ENCODE data around the gene ANKRD50. TPM values are rescaled to one million over a fixed set of nuclear protein-coding genes. Genes with fewer than 3 reads are reported as not detected.

Gene ANKRD50
- total and polyA plus RNA-seq, 2 of the 13 experiments (the other 11 are each of a cell fraction or from before 2014, with no cell fraction given) = 2.4 to 4.4 TPM

DNA sequence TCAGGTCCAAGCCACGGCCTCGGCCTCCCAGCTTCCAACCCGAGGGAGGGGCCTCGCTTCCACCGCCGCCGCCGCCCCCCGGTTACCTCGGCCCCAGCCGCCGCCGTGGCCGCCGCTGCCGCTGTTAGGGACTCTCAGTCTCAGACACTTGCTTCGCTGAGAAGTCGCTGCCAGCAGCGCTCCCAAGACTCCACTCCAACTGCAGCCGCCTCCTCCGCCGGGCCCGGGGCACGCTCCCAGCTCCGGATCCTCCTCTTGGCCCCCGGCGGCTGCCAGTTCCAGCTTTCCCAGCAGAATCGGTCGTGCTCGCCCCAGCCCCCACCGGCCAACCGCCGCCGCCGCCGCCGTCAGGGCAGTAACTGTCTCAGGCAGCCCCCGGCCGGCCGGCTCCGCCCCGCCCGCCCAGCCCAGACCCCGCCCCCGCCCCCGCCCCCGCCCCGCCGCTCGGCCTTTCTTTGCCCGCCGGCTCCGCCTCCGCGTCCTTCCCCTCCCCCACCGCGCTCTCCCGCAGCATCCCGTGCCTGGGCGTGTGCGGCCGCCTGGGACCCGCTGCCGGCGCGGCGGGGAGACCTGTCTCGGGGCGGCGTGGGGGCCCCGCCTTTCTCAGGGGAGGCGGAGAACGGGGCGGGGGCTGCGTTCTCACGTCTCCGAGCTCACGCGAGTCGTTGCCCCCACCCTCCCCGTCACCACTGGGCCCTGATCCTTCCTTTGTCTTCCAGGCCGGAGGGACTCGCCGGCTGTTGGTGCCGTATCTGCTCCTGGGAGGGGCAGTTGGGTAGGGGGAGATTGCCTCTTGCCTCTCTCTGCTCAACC lies at the start of gene ANKRD50 (continued):
- TF ChIP-seq, protein P1, sequence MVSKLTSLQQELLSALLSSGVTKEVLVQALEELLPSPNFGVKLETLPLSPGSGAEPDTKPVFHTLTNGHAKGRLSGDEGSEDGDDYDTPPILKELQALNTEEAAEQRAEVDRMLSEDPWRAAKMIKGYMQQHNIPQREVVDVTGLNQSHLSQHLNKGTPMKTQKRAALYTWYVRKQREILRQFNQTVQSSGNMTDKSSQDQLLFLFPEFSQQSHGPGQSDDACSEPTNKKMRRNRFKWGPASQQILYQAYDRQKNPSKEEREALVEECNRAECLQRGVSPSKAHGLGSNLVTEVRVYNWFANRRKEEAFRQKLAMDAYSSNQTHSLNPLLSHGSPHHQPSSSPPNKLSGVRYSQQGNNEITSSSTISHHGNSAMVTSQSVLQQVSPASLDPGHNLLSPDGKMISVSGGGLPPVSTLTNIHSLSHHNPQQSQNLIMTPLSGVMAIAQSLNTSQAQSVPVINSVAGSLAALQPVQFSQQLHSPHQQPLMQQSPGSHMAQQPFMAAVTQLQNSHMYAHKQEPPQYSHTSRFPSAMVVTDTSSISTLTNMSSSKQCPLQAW (CRISPR knock-in tag; IDR thresholded peaks at IDR 0.05) = no peak
- no peak for TF ChIP-seq ZNF552 (CRISPR knock-in tag; IDR thresholded peaks at IDR 0.05; ENCODE audit: borderline replicate concordance)
- TF ChIP-seq ZNF34 (CRISPR knock-in tag; IDR thresholded peaks at IDR 0.05; ENCODE audit: borderline replicate concordance) = no peak
- no peak for TF ChIP-seq ZNF333 (CRISPR knock-in tag; IDR thresholded peaks at IDR 0.05; ENCODE audit: borderline replicate concordance)
- TF ChIP-seq KDM5A (IDR thresholded peaks at IDR 0.05; ENCODE audit: borderline replicate concordance, low read length) = peak; percentile 31; the same call in 1 of the 2 replicates
- TF ChIP-seq ZNF569 (CRISPR knock-in tag; IDR thresholded peaks at IDR 0.05; ENCODE audit: borderline replicate concordance) = no peak
- TF ChIP-seq ATM (IDR thresholded peaks at IDR 0.05; ENCODE audit: borderline replicate concordance) = no peak
- no peak for TF ChIP-seq ZNF10 (CRISPR knock-in tag; IDR thresholded peaks at IDR 0.05; ENCODE audit: borderline replicate concordance, low read depth)
- TF ChIP-seq GFI1 (CRISPR knock-in tag; IDR thresholded peaks at IDR 0.05; ENCODE audit: borderline replicate concordance) = no peak
- TF ChIP-seq, protein P2, sequence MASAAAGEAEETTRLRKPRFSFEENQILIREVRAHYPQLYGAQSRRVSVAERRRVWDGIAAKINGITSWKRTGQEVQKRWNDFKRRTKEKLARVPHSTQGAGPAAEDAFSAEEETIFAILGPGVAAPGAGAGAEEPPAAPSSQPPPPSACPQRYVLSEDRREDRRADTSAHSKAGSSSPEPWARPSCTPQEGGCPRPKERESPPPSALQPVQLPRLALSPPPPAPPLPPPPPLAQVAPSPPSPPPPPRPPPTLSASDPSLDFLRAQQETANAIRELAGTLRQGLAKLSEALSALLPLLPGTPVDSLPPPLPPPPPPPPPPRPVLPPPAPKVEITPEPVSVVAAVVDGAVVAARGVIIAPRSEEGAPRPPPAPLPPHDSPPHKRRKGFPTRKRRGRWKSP (CRISPR knock-in tag; IDR thresholded peaks at IDR 0.05) = 0 out of 2 replicates have a peak, but pooled peaks have one; percentile 26
- no peak for TF ChIP-seq MYNN (CRISPR knock-in tag; IDR thresholded peaks at IDR 0.05; ENCODE audit: low read depth)
- no peak for TF ChIP-seq ZNF432 (CRISPR knock-in tag; IDR thresholded peaks at IDR 0.05; ENCODE audit: borderline replicate concordance)
- TF ChIP-seq ZKSCAN8 (CRISPR knock-in tag; IDR thresholded peaks at IDR 0.05; ENCODE audit: borderline replicate concordance) = no peak
- TF ChIP-seq, protein P3, sequence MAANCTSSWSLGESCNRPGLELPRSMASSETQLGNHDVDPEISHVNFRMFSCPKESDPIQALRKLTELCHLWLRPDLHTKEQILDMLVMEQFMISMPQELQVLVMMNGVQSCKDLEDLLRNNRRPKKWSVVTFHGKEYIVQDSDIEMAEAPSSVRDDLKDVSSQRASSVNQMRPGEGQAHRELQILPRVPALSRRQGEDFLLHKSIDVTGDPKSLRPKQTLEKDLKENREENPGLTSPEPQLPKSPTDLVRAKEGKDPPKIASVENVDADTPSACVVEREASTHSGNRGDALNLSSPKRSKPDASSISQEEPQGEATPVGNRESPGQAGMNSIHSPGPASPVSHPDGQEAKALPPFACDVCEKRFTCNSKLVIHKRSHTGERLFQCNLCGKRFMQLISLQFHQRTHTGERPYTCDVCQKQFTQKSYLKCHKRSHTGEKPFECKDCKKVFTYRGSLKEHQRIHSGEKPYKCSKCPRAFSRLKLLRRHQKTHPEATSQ (CRISPR knock-in tag; IDR thresholded peaks at IDR 0.05; ENCODE audit: borderline replicate concordance) = no peak
- no peak for TF ChIP-seq ZNF160 (CRISPR knock-in tag; IDR thresholded peaks at IDR 0.05)
- TF ChIP-seq ZNF263 (CRISPR knock-in tag; IDR thresholded peaks at IDR 0.05) = no peak
- no peak for TF ChIP-seq ZBTB8A (CRISPR knock-in tag; IDR thresholded peaks at IDR 0.05; ENCODE audit: borderline replicate concordance, low read depth)
- no peak for TF ChIP-seq WIZ (CRISPR knock-in tag; IDR thresholded peaks at IDR 0.05)
- no peak for TF ChIP-seq NPAS2 (CRISPR knock-in tag; IDR thresholded peaks at IDR 0.05; ENCODE audit: borderline replicate concordance)
- no peak for TF ChIP-seq ZC3H4 (CRISPR knock-in tag; IDR thresholded peaks at IDR 0.05; ENCODE audit: borderline replicate concordance)
- peak; percentile 31 for TF ChIP-seq HNRNPLL (IDR thresholded peaks at IDR 0.05; ENCODE audit: low read depth, low read length, poor library complexity, severe bottlenecking)
- TF ChIP-seq, protein P4, sequence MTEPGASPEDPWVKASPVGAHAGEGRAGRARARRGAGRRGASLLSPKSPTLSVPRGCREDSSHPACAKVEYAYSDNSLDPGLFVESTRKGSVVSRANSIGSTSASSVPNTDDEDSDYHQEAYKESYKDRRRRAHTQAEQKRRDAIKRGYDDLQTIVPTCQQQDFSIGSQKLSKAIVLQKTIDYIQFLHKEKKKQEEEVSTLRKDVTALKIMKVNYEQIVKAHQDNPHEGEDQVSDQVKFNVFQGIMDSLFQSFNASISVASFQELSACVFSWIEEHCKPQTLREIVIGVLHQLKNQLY (CRISPR knock-in tag; IDR thresholded peaks at IDR 0.05) = no peak
- TF ChIP-seq ZNF747 (CRISPR knock-in tag; IDR thresholded peaks at IDR 0.05; ENCODE audit: borderline replicate concordance) = no peak
- no peak for TF ChIP-seq SRF (IDR thresholded peaks at IDR 0.05; ENCODE audit: low read depth, low read length)
